K562 (cell line): ENCODE data around the gene PTPRZ1.

Source experiments
- BRCA1 ChIP-seq, 2 experiments: fragments of 450-650 bp in 1 of 2; sonication (generic) in 1 of 2; formaldehyde crosslinking in 1 of 2; IDR thresholded peaks; 2 replicates each; pipeline versions ENCODE4 v1.5.0 to v1.6.1; 2017 to 2020; ENCODE audit warnings: mild to moderate bottlenecking in 1 of 2, missing genetic modification reagents in 1 of 2
- E4F1 ChIP-seq: fragments of 250-450 bp; sonication (Bioruptor Pico); IDR thresholded peaks from 2 replicates; pipeline ENCODE4 v1.5.0; 2021; ENCODE audit warnings: mild to moderate bottlenecking, borderline replicate concordance
- EZH2 ChIP-seq: IDR thresholded peaks from 2 replicates; pipeline ENCODE4 v1.6.1; 2012; ENCODE audit warnings: low read depth, mild to moderate bottlenecking, inconsistent platforms, low read length, borderline replicate concordance
- GTF3C2 ChIP-seq: IDR thresholded peaks from 3 replicates; pipeline ENCODE4 v1.6.1; 2011; ENCODE audit warnings: borderline replicate concordance, mild to moderate bottlenecking, moderate library complexity; ENCODE audit not compliant: insufficient read length; ENCODE audit errors: extremely low read depth
- ILF3 ChIP-seq: fragments of 450-650 bp; IDR thresholded peaks from 2 replicates; pipeline ENCODE4 v1.6.1; 2018; ENCODE audit warnings: antibody characterized with exemption, mild to moderate bottlenecking, moderate library complexity, borderline replicate concordance
- PCBP1 ChIP-seq: fragments of 200-400 bp; formaldehyde crosslinking; IDR thresholded peaks from 2 replicates; pipeline ENCODE4 v1.6.1; 2018; ENCODE audit warnings: mild to moderate bottlenecking, low read depth, low read length; ENCODE audit not compliant: poor library complexity, severe bottlenecking
- POLR3A ChIP-seq: IDR thresholded peaks from 2 replicates; pipeline ENCODE4 v1.6.1; 2011; ENCODE audit warnings: borderline replicate concordance, mild to moderate bottlenecking, moderate library complexity; ENCODE audit not compliant: insufficient read length, insufficient read depth; ENCODE audit errors: extremely low read depth
- WHSC1 ChIP-seq: IDR thresholded peaks from one replicate; pipeline ENCODE4 v1.6.1; 2012; ENCODE audit warnings: low read length, control low read depth, inconsistent platforms
- ZBTB17 ChIP-seq: fragments of 450-650 bp; formaldehyde crosslinking; IDR thresholded peaks from 2 replicates; pipeline ENCODE4 v1.4.0; 2020; ENCODE audit warnings: mild to moderate bottlenecking
- ZFP91 ChIP-seq: sonication (generic); formaldehyde crosslinking; IDR thresholded peaks from 2 replicates; pipeline ENCODE4 v1.8.0; 2022; ENCODE audit warnings: mild to moderate bottlenecking, missing genetic modification reagents
- ZNF347 ChIP-seq: fragments of 450-650 bp; formaldehyde crosslinking; IDR thresholded peaks from 2 replicates; pipeline ENCODE4 v1.4.0; 2020; ENCODE audit warnings: low read depth, mild to moderate bottlenecking, moderate library complexity
- TF ChIP-seq, protein P1 (sequence below), 3 experiments: IDR thresholded peaks in 2 of 3; conservative IDR thresholded peaks in 1 of 3; 2 replicates each; pipeline ENCODE4 v1.5.1; 2011 to 2012; ENCODE audit warnings: low read length in 3 of 3, mild to moderate bottlenecking in 3 of 3, control low read depth in 2 of 3, improper control_type of control experiment in 1 of 3, inconsistent platforms in 1 of 3, low read depth in 1 of 3, mixed read lengths in 1 of 3, moderate library complexity in 1 of 3; ENCODE audit not compliant: insufficient read depth in 2 of 3

- no peak for TF ChIP-seq EZH2
- no peak for TF ChIP-seq PCBP1
- no peak for TF ChIP-seq POLR3A
- TF ChIP-seq, protein P1, sequence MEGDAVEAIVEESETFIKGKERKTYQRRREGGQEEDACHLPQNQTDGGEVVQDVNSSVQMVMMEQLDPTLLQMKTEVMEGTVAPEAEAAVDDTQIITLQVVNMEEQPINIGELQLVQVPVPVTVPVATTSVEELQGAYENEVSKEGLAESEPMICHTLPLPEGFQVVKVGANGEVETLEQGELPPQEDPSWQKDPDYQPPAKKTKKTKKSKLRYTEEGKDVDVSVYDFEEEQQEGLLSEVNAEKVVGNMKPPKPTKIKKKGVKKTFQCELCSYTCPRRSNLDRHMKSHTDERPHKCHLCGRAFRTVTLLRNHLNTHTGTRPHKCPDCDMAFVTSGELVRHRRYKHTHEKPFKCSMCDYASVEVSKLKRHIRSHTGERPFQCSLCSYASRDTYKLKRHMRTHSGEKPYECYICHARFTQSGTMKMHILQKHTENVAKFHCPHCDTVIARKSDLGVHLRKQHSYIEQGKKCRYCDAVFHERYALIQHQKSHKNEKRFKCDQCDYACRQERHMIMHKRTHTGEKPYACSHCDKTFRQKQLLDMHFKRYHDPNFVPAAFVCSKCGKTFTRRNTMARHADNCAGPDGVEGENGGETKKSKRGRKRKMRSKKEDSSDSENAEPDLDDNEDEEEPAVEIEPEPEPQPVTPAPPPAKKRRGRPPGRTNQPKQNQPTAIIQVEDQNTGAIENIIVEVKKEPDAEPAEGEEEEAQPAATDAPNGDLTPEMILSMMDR (IDR thresholded peaks at IDR 0.05 in 2 of 3, conservative IDR thresholded peaks at IDR 0.05 in 1 of 3; ENCODE audit: insufficient read depth in 2 of 3, low read depth in 1 of 3, low read length in 3 of 3): no peak
- TF ChIP-seq ZFP91 (CRISPR knock-in tag): no peak
- no peak for TF ChIP-seq WHSC1
- TF ChIP-seq ZNF347: no peak
- TF ChIP-seq ZBTB17 (CRISPR knock-in tag): no peak
- no peak for TF ChIP-seq GTF3C2
- TF ChIP-seq ILF3: no peak
- no peak for TF ChIP-seq BRCA1 (IDR thresholded peaks at IDR 0.05)
- no peak for TF ChIP-seq BRCA1 (CRISPR knock-in tag; IDR thresholded peaks at IDR 0.05)
- no peak for TF ChIP-seq E4F1 (CRISPR knock-in tag)
Measured at GRCh38 chr7:121940918-121941317, 68.0 kb downstream of the PTPRZ1 start.
